ENCODE measurements around the gene DPP10.

Gene DPP10

GRCh38 chr2:115874427-115874826 is 1432.0 kb downstream of the DPP10 start:
- no peak for TF ChIP-seq RAD21 (IDR thresholded peaks at IDR 0.05; ENCODE audit: low read depth)
- TF ChIP-seq, protein P1, sequence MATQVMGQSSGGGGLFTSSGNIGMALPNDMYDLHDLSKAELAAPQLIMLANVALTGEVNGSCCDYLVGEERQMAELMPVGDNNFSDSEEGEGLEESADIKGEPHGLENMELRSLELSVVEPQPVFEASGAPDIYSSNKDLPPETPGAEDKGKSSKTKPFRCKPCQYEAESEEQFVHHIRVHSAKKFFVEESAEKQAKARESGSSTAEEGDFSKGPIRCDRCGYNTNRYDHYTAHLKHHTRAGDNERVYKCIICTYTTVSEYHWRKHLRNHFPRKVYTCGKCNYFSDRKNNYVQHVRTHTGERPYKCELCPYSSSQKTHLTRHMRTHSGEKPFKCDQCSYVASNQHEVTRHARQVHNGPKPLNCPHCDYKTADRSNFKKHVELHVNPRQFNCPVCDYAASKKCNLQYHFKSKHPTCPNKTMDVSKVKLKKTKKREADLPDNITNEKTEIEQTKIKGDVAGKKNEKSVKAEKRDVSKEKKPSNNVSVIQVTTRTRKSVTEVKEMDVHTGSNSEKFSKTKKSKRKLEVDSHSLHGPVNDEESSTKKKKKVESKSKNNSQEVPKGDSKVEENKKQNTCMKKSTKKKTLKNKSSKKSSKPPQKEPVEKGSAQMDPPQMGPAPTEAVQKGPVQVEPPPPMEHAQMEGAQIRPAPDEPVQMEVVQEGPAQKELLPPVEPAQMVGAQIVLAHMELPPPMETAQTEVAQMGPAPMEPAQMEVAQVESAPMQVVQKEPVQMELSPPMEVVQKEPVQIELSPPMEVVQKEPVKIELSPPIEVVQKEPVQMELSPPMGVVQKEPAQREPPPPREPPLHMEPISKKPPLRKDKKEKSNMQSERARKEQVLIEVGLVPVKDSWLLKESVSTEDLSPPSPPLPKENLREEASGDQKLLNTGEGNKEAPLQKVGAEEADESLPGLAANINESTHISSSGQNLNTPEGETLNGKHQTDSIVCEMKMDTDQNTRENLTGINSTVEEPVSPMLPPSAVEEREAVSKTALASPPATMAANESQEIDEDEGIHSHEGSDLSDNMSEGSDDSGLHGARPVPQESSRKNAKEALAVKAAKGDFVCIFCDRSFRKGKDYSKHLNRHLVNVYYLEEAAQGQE (IDR thresholded peaks at IDR 0.05; ENCODE audit: low read depth): no peak
- no peak for TF ChIP-seq CREB1 (IDR thresholded peaks at IDR 0.05; ENCODE audit: low read depth)
- no peak for TF ChIP-seq NFIC (IDR thresholded peaks at IDR 0.05)
- TF ChIP-seq EGR1 (IDR thresholded peaks at IDR 0.05): no peak
- TF ChIP-seq, protein P2, sequence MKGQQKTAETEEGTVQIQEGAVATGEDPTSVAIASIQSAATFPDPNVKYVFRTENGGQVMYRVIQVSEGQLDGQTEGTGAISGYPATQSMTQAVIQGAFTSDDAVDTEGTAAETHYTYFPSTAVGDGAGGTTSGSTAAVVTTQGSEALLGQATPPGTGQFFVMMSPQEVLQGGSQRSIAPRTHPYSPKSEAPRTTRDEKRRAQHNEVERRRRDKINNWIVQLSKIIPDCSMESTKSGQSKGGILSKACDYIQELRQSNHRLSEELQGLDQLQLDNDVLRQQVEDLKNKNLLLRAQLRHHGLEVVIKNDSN (IDR thresholded peaks at IDR 0.05): no peak
- TF ChIP-seq EP300 (IDR thresholded peaks at IDR 0.05; ENCODE audit: borderline replicate concordance): no peak
- no peak for TF ChIP-seq FOXM1 (IDR thresholded peaks at IDR 0.05; ENCODE audit: borderline replicate concordance, low read depth)
- no peak for TF ChIP-seq ZBTB7A (IDR thresholded peaks at IDR 0.05; ENCODE audit: low read depth)

- no peak for TF ChIP-seq ZBTB7A (IDR thresholded peaks at IDR 0.05; ENCODE audit: low read depth)
- TF ChIP-seq NFIC (IDR thresholded peaks at IDR 0.05): no peak
- TF ChIP-seq, protein P3, sequence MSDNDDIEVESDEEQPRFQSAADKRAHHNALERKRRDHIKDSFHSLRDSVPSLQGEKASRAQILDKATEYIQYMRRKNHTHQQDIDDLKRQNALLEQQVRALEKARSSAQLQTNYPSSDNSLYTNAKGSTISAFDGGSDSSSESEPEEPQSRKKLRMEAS (IDR thresholded peaks at IDR 0.05): no peak
- no peak for TF ChIP-seq CREB1 (IDR thresholded peaks at IDR 0.05; ENCODE audit: low read depth)
- no peak for TF ChIP-seq CEBPB (IDR thresholded peaks at IDR 0.05)
- TF ChIP-seq YY1 (IDR thresholded peaks at IDR 0.05; ENCODE audit: low read depth): no peak
- TF ChIP-seq TEAD4 (IDR thresholded peaks at IDR 0.05): no peak
- no peak for TF ChIP-seq TAF1 (IDR thresholded peaks at IDR 0.05; ENCODE audit: low read depth)
- no peak for TF ChIP-seq FOXM1 (IDR thresholded peaks at IDR 0.05; ENCODE audit: borderline replicate concordance, low read depth)
- TF ChIP-seq RAD21 (IDR thresholded peaks at IDR 0.05; ENCODE audit: low read depth): no peak
These were observed 1438.1 kb downstream of the DPP10 start for GRCh38 chr2:115880558-115880957.

GRCh38 chr2:115887209-115887776 is 1444.9 kb downstream of the DPP10 start:
- no peak for TF ChIP-seq EGR1 (IDR thresholded peaks at IDR 0.05)
- TF ChIP-seq RAD21 (IDR thresholded peaks at IDR 0.05; ENCODE audit: low read depth): no peak
- TF ChIP-seq, protein P1 (IDR thresholded peaks at IDR 0.05; ENCODE audit: low read depth): no peak
- no peak for TF ChIP-seq EP300 (IDR thresholded peaks at IDR 0.05; ENCODE audit: borderline replicate concordance)
- TF ChIP-seq, protein P2 (IDR thresholded peaks at IDR 0.05): no peak
- no peak for TF ChIP-seq TCF12 (IDR thresholded peaks at IDR 0.05; ENCODE audit: low read depth)
- TF ChIP-seq CEBPB (IDR thresholded peaks at IDR 0.05): no peak
- TF ChIP-seq NFIC (IDR thresholded peaks at IDR 0.05): no peak
- no peak for TF ChIP-seq TAF1 (IDR thresholded peaks at IDR 0.05; ENCODE audit: low read depth)

Data from Ishikawa (cell line).